ENCODE data around the gene NPHP1.
"Not testable (repeated sequence)": the region's sequence is repeated elsewhere in the genome, so short reads cannot be mapped to it uniquely, and the experiment has no call there.

The NPHP1 gene

GRCh38 chr2:110205660-110206455 is 1.0 kb upstream of the NPHP1 start:
- DNase-seq, result no peak

- no peak for DNase-seq
These were observed 6.8 kb downstream of the NPHP1 start for GRCh38 chr2:110198016-110198415.

DNA sequence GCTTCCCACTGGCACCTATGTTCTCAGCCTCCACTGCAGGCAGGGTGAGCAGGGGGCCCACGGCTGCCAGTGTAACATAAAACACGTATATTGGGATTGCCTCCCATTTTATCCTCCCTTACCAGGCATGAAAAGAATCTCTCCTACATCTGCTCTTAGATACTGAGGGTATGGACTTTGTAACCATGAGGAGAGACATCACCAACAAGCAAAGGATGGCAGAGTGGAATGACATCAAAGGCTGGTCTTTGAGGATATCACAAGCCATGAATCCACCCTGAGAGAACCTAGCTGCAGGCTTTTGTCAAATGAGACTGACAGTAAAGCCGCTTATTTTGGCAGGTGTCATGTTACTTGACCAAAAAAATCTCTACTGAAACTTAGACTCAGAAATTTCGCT is 7.4 kb downstream of the NPHP1 start:
- DNase-seq, result no peak

GRCh38 chr2:110190169-110190568 is 14.6 kb downstream of the NPHP1 start:
- not testable (repeated sequence) for DNase-seq

DNA sequence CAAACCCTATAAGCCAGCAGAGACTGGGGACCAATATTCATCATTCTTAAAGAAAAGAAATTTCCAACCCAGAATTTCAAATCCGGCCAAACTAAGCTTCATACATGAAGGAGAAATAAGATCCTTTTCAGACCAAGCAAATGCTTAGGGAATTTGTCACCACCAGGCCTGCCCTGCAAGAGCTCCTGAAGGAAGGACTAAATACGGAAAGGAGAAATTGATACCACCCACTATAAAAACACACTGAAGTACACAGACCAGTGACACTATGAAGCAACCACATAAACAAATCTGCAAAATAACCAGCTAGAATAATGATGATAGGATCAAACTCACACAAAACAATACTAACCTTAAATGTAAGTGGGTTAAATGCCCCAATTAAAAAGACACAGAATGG is 22.4 kb downstream of the NPHP1 start:
- no peak for DNase-seq

GRCh38 chr2:110180036-110180435 is 24.8 kb downstream of the NPHP1 start:
- DNase-seq, result no peak

DNA sequence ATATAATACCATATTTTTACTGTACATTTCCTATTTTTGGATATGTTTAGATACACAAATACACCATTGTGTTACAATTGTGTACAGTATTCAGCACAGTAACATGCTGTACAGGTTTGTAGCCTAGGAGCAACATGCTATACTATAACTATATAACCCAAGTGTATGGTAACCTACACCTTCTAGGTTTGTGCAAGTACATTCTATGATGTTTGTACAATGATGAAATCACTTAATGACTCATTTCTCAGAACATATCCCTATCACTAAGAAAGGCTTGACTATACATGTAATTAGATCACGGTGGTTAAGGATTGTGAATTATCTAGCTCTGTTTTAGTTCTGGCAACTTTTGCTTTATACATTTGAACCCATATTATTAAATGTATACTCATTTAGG is 31.3 kb downstream of the NPHP1 start:
- DNase-seq, result no peak

- no peak for DNase-seq
These were observed 32.3 kb downstream of the NPHP1 start for GRCh38 chr2:110172506-110172905.

DNA sequence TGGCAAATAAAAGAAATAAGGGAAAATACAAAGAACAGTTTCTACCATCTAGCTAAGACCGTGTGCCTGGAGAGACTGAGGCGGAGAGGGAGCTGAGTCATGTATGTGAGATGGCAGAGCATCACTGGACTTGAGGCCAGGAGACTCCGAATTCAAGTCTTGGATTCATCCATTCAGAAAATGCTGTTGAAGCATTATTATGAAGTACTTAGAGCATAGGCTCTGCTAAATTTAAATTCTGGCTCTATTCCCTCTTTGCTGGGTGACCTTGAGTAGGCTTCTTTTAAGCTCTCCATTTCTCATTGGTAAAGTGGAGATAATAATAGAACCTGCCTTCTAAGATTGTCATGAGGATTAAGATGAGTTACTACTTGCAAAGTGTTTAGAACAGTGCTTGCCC is 34.7 kb downstream of the NPHP1 start:
- DNase-seq, result no peak

GRCh38 chr2:110167326-110168000 is 37.4 kb downstream of the NPHP1 start:
- no peak for DNase-seq

DNA sequence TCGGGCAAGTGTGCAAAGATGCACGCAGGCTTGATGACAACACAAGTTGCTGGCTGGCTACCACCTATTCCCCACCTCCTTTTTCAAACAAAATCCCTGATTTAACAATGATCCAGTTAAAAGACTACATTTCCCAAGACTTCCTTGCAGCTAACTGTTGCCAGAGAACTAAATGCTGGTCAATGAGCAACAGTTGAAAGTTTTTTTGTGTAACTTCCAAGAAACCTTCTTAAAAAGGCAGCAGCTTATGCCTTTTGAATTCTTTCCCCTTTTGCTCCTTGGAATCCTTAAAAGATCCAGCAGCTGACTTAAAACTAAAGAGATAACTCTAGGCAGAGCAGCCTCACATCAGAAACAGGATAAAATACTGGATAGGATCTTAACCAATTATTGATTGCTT is 38.5 kb downstream of the NPHP1 start:
- no peak for DNase-seq

- no peak for DNase-seq
These were observed 47.5 kb downstream of the NPHP1 start for GRCh38 chr2:110157153-110157793.

- not testable (repeated sequence) for DNase-seq
These were observed 50.0 kb downstream of the NPHP1 start for GRCh38 chr2:110154828-110155227.

GRCh38 chr2:110154188-110154587 is 50.6 kb downstream of the NPHP1 start:
- not testable (repeated sequence) for DNase-seq

GRCh38 chr2:110153416-110153815 is 51.4 kb downstream of the NPHP1 start:
- no peak for DNase-seq

DNA sequence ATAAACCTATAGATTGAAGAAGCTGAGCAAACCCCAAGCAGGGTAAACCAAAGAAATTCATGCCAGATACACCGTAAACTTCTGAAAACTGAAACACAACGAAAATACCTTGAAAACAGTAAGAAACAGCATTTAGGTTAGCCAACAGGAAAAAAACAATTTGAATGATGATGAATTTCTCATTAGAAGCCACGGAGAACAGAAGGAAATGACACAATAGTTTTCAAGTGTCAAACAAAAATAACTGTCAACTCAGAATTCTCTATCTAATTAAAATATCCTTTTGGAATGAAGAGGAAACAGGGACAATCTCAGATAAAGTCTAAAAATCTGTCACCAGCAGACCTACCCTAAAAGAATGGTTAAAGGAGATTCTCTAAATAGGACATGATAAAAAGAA is 51.9 kb downstream of the NPHP1 start:
- no peak for DNase-seq

DNA sequence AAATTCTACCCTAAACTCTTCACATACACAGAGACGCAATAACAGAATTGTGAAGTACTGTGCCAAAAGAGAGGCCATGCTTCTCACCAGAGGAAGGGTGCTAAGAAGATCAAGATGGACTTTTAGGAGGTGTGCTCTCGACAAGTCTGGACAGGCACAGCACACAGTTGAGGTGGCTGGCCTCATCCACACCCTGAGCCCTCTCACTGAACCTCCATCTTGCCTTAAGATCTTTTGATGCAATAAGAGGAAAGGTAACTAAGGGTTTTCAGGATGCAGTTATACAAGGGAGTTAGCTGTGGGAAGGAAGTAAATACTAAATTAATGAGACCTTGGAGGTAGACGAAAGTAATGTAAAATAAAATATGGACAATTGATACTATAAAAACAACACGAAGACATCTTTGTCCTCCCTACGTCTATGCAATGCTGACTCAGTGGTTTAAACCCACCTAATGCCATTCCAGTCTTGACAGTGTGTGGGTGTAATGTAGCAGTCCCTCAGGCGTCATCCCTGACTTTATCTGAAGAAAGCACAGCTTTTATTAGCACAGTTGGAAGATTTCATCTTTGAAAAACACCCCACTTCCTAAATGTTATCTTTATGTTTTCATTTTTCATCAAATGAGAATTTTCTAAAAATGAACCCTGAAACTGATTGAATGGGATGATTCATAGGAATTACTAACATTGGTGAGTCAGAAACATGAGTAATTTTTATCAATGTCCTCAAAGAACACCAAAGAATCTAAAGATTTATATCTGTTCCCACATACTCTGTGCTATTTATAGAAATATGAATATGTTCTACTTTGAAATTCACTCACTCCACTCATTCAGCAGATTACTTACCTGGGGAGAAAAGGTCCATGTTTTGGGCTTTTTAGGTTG is 55.2 kb downstream of the NPHP1 start:
- DNase-seq, result no peak

GRCh38 chr2:110146945-110147332 is 57.9 kb downstream of the NPHP1 start:
- no peak for DNase-seq

GRCh38 chr2:110146183-110146944 is 58.4 kb downstream of the NPHP1 start:
- no peak for DNase-seq

DNA sequence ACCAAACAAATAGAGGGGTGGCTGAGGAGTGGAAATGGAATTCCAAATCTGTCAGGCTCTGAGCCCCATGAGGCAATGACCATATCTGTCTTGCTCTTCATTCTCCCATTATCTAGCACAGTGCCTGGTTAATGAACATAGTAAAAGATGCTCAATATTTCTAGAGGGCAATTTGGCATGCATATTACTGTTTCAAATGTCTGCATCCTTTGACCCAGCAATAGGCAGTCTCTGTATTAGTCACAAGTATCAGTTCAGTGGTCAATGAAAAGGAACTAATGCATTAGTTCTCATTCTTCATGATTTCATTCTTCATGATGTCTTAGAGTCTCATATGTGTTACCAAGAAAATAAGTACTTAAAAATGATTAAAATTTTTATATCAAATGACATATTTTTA is 60.8 kb downstream of the NPHP1 start:
- no peak for DNase-seq

DNA sequence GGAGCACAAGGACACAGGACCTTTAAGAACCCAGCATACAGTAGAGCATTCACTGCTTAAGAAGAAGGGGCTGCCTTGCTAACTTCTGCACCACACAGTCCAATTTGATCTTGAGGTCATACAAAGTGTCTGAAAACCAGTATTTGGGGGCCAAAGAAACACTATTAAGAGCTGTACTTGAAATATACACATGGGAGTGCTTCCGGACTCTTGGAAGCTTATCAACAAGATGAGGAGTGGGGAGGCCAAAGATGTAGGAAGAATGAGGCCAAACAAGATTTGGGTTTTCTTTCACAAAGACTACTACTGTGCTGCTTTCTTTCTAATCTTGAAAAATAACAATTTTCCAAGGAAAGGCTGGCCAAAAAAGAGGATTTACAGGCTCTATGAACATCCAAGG is 64.4 kb downstream of the NPHP1 start:
- no peak for DNase-seq

DNA sequence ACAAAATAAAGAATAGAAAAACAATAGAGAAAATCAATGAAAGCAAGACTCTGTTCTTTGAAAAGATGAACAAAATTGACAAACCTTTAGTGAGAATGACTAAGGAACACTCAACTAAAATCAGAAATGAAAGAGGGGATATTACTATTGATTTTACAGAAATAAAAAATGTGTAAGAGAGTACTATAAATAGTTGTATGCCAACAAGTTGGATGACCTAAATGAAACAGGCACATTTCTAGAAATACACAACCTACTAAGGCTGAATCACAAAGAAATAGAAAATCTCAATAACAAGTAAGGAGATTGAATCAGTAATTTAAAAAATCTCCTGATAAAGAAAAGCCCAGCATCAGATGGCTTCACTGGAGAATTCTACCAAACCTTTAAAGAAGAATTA is 70.8 kb downstream of the NPHP1 start:
- DNase-seq, result no peak

All from right kidney (tissue), 1 donor.